ENCODE data around the gene SLC35A3.

The SLC35A3 gene

DNA sequence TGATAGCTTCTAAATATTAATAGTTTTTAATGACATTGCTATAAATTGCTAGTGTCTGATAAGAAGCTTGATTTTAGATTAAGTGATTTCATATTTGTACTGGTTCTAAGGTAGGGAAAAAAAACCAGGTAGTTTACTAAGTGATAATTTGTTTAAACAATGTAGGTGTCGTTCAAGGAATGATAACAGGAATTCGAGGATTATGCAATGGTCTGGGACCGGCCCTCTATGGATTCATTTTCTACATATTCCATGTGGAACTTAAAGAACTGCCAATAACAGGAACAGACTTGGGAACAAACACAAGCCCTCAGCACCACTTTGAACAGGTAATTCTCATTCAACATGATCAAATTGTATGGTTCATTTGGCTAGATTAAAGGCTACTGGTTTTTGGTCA is 110.5 kb downstream of the SLC35A3 start:
- no peak for DNase-seq
